Gastrocnemius medialis (tissue), 4 donors: ENCODE data around the gene ARHGAP26. TPM values are rescaled to one million over a fixed set of nuclear protein-coding genes. Genes with fewer than 3 reads are reported as not detected.

Source experiments
- ATAC-seq, 2 donors: fragments of 150-250 bp; one replicate each; pipeline ENCODE4 v1.9.1; 2016
- DNase-seq, 2 donors: peaks; one replicate each; pipeline ENCODE4 v3.0.0-alpha.2; 2019
- H3K27ac ChIP-seq, 4 donors: fragments of 200-600 bp; sonication (generic); 1 replicate in 1 of 4; 2 replicates in 3 of 4; pipeline ENCODE4 v1.5.1; 2016 to 2018; ENCODE audit warnings: mild to moderate bottlenecking in 2 of 4, moderate library complexity in 1 of 4
- H3K27me3 ChIP-seq, 3 donors: fragments of 200-600 bp; sonication (generic) in 2 of 3; 1 replicate in 1 of 3; 2 replicates in 2 of 3; pipeline versions ENCODE4 v1.5.1 to v1.6.0; 2016 to 2019; ENCODE audit warnings: mild to moderate bottlenecking in 1 of 3, moderate library complexity in 1 of 3
- H3K36me3 ChIP-seq, 2 donors: fragments of 200-600 bp; sonication (generic) in 1 of 2; one replicate each; pipeline ENCODE4 v1.5.1; 2017 to 2018
- H3K4me1 ChIP-seq, 2 donors: fragments of 200-600 bp; sonication (generic) in 1 of 2; one replicate each; pipeline ENCODE4 v1.5.1; 2016 to 2017; ENCODE audit warnings: mild to moderate bottlenecking in 2 of 2
- H3K4me3 ChIP-seq, 4 donors: fragments of 200-600 bp; sonication (generic) in 3 of 4; 1 replicate in 1 of 4; 2 replicates in 3 of 4; pipeline ENCODE4 v1.5.1; 2016 to 2019; ENCODE audit warnings: mild to moderate bottlenecking in 2 of 4
- H3K9me3 ChIP-seq, 3 donors: fragments of 200-600 bp; sonication (generic) in 2 of 3; 1 replicate in 1 of 3; 2 replicates in 2 of 3; pipeline ENCODE4 v1.5.1; 2016 to 2019
- CTCF ChIP-seq, 5 experiments: fragments of 450-650 bp in 3 of 5; fragments of 200-600 bp in 2 of 5; sonication (generic) in 2 of 5; IDR thresholded peaks in 4 of 5; conservative IDR thresholded peaks in 1 of 5; 1 replicate in 4 of 5; 2 replicates in 1 of 5; pipeline ENCODE4 v1.5.1; 2016 to 2019; ENCODE audit warnings: antibody characterized with exemption in 5 of 5, mild to moderate bottlenecking in 3 of 5, moderate library complexity in 3 of 5
- POLR2A ChIP-seq, 2 donors: fragments of 450-650 bp; IDR thresholded peaks; one replicate each; pipeline ENCODE4 v1.6.1; 2017; ENCODE audit warnings: antibody characterized with exemption in 2 of 2, mild to moderate bottlenecking in 2 of 2, moderate library complexity in 2 of 2
- in situ Hi-C, 4 donors: fragments of 200-750 bp; cut with MboI; loops; one replicate each; pipeline versions ENCODE4 v1.15.0 to v1.8.0; 2017; ENCODE audit warnings: low sequenced_read_pairs in 4 of 4
- intact Hi-C: fragments of 100-400 bp; cut with DNase I; formaldehyde crosslinking; loops from one replicate; pipeline ENCODE4 v1.15.1; 2023; ENCODE audit warnings: low total_unique reads
- total RNA-seq, 4 donors: library from RNA; depleted of rRNA; stranded (reverse); fragments of >200 nt; gene quantifications; one replicate each; pipeline versions ENCODE4 v1.1.0 to v1.2.3, GENCODE V29; 2016

Gene ARHGAP26
- total RNA-seq, 4 donors from 2014 or later, result 9.1 to 22.4 (median 13.4) TPM

GRCh38 chr5:143002459-143003327, 232.5 kb downstream of the ARHGAP26 start:
- DNase-seq (no peak), ATAC-seq (peak; percentile 58 to 72)
- peak overlapping the region; percentile 52 to 76 (median 54) for H3K27ac ChIP-seq
- in situ Hi-C loops, result loop anchor here (10.0 to 25.0 kb wide), 3 partner anchors 402 to 822 kb away; partner anchors contain the start of gene NR3C1 (in 2 of the 4)
- TF ChIP-seq CTCF (IDR thresholded peaks at IDR 0.05 in 4 of 5, conservative IDR thresholded peaks at IDR 0.05 in 1 of 5) (peak; percentile 49 to 69 (median 60)), POLR2A (IDR thresholded peaks at IDR 0.05) (peak in 1 of 2 donors; percentile 7)
- H3K27me3 ChIP-seq, result no peaks in the 10 kb centered on the region
- H3K36me3 ChIP-seq, result no peaks in the 10 kb centered on the region
- no peaks in the 10 kb centered on the region for H3K9me3 ChIP-seq
- intact Hi-C loops, result loop anchor here (1.0 to 10.0 kb wide), 2 partner anchors 258 to 822 kb away; no protein-coding TSS in a partner anchor
- H3K4me1 ChIP-seq, result peaks cover 38 to 39% of the 10 kb centered on the region in 2 donors
- no peak overlapping the region for H3K4me3 ChIP-seq

GRCh38 chr5:143003328-143003636, 233.1 kb downstream of the ARHGAP26 start:
- H3K9me3 ChIP-seq, result no peaks in the 10 kb centered on the region
- no peak for DNase-seq
- no peaks in the 10 kb centered on the region for H3K27me3 ChIP-seq
- H3K4me3 ChIP-seq, result no peak overlapping the region
- in situ Hi-C loops, result loop anchor here (10.0 to 25.0 kb wide), 3 partner anchors 402 to 822 kb away; partner anchors contain the start of gene NR3C1 (in 2 of the 4)
- H3K4me1 ChIP-seq, result peaks cover 40 to 44% of the 10 kb centered on the region in 2 donors
- no peaks in the 10 kb centered on the region for H3K36me3 ChIP-seq
- no peak for TF ChIP-seq CTCF (IDR thresholded peaks at IDR 0.05 in 4 of 5, conservative IDR thresholded peaks at IDR 0.05 in 1 of 5)
- no peak for TF ChIP-seq POLR2A (IDR thresholded peaks at IDR 0.05)
- no peak for ATAC-seq
- peak overlapping the region; percentile 52 to 76 (median 54) for H3K27ac ChIP-seq
- intact Hi-C loops, result loop anchor here (1.0 to 10.0 kb wide), 2 partner anchors 258 to 821 kb away; no protein-coding TSS in a partner anchor

- Histone ChIP-seq H3K9me3 (no peaks in the 10 kb centered on the region), H3K27me3 (no peaks in the 10 kb centered on the region), H3K36me3 (no peaks in the 10 kb centered on the region), H3K4me3 (no peak overlapping the region), H3K4me1 (peaks cover 42 to 49% of the 10 kb centered on the region in 2 donors), H3K27ac (no peak overlapping the region)
- ATAC-seq (no peak), DNase-seq (no peak)
- no peak for TF ChIP-seq POLR2A (IDR thresholded peaks at IDR 0.05)
- no peak for TF ChIP-seq CTCF (IDR thresholded peaks at IDR 0.05 in 4 of 5, conservative IDR thresholded peaks at IDR 0.05 in 1 of 5)
- intact Hi-C loops, result loop anchor here (10.0 kb wide), 1 partner anchor 260 kb away; no protein-coding TSS in a partner anchor
- in situ Hi-C loops, result loop anchor here (10.0 to 25.0 kb wide), 3 partner anchors 400 to 820 kb away; partner anchors contain the start of gene NR3C1 (in 2 of the 4)
Observed at GRCh38 chr5:143004361-143005145, 234.4 kb downstream of the ARHGAP26 start.

GRCh38 chr5:143006501-143006900, 236.3 kb downstream of the ARHGAP26 start:
- peak overlapping the region; percentile 32 to 68 (median 54) for H3K27ac ChIP-seq
- peak in 1 of 2 donors; percentile 45 for ATAC-seq
- DNase-seq, result peak; percentile 33 to 52
- H3K9me3 ChIP-seq, result no peaks in the 10 kb centered on the region
- in situ Hi-C loops, result loop anchor here (10.0 to 25.0 kb wide), 3 partner anchors 398 to 818 kb away; partner anchors contain the start of gene NR3C1 (in 2 of the 4)
- no peaks in the 10 kb centered on the region for H3K27me3 ChIP-seq
- H3K4me3 ChIP-seq, result no peak overlapping the region
- H3K36me3 ChIP-seq, result no peaks in the 10 kb centered on the region
- H3K4me1 ChIP-seq, result peaks cover 41 to 49% of the 10 kb centered on the region in 2 donors
- TF ChIP-seq POLR2A (IDR thresholded peaks at IDR 0.05) (no peak), CTCF (IDR thresholded peaks at IDR 0.05 in 4 of 5, conservative IDR thresholded peaks at IDR 0.05 in 1 of 5) (no peak)
- intact Hi-C loops, result loop anchor here (10.0 kb wide), 1 partner anchor 262 kb away; no protein-coding TSS in a partner anchor
